GM21367 (cell line): ENCODE data around the gene TNIP1.

Experiments
- ATAC-seq: cut with Tn5 transposase; IDR thresholded peaks from one replicate; pipeline ENCODE4 v1.9.1; 2021; ENCODE audit not compliant: unreplicated experiment

The TNIP1 gene

GRCh38 chr5:151080613-151081430 lies at the start of gene TNIP1:
TNIP1 (minus strand) TSS chr5:151081034; CDS start chr5:151065095, 15,939 bp downstream.
- ATAC-seq: peak; percentile 57

- no peak for ATAC-seq
These were observed 49.5 kb upstream of the TNIP1 start for GRCh38 chr5:151130235-151130921.

- no peak for ATAC-seq
These were observed 48.0 kb upstream of the TNIP1 start for GRCh38 chr5:151128817-151129216.

GRCh38 chr5:151127926-151128325 lies 47.1 kb upstream of the TNIP1 start:
- ATAC-seq: no peak

- ATAC-seq: no peak
These were observed 45.4 kb upstream of the TNIP1 start for GRCh38 chr5:151126199-151126645.

- no peak for ATAC-seq
These were observed 44.6 kb upstream of the TNIP1 start for GRCh38 chr5:151125421-151125820.

GRCh38 chr5:151123897-151124751 lies 43.3 kb upstream of the TNIP1 start:
- ATAC-seq: peak; percentile 82

- ATAC-seq: no peak
These were observed 42.0 kb upstream of the TNIP1 start for GRCh38 chr5:151122828-151123227.

GRCh38 chr5:151121665-151122064 lies 40.8 kb upstream of the TNIP1 start:
- no peak for ATAC-seq

GRCh38 chr5:151121095-151121494 lies 40.3 kb upstream of the TNIP1 start:
- no peak for ATAC-seq

- no peak for ATAC-seq
These were observed 38.2 kb upstream of the TNIP1 start for GRCh38 chr5:151118913-151119575.

GRCh38 chr5:151115272-151115905 lies 34.6 kb upstream of the TNIP1 start:
- ATAC-seq: no peak

- ATAC-seq: no peak
These were observed 32.8 kb upstream of the TNIP1 start for GRCh38 chr5:151113651-151114050.

- peak; percentile 36 for ATAC-seq
These were observed 30.2 kb upstream of the TNIP1 start for GRCh38 chr5:151110992-151111391.

- no peak for ATAC-seq
These were observed 29.4 kb upstream of the TNIP1 start for GRCh38 chr5:151110122-151110681.

GRCh38 chr5:151108566-151108965 lies 27.7 kb upstream of the TNIP1 start:
- no peak for ATAC-seq

GRCh38 chr5:151107738-151108520 lies 27.1 kb upstream of the TNIP1 start:
- ATAC-seq: no peak

- ATAC-seq: no peak
These were observed 26.2 kb upstream of the TNIP1 start for GRCh38 chr5:151107084-151107483.

- ATAC-seq: no peak
These were observed 25.7 kb upstream of the TNIP1 start for GRCh38 chr5:151106509-151106908.
